ENCODE results near the gene CFAP74. TPM values are rescaled to one million over a fixed set of nuclear protein-coding genes. Genes with fewer than 3 reads are reported as not detected.

Gene CFAP74
- polyA plus RNA-seq, 1 donor, result 0.76 TPM

- DNase-seq, result no peak
Observed at GRCh38 chr1:2021550-2021949, 18.0 kb upstream of the CFAP74 start.

DNA sequence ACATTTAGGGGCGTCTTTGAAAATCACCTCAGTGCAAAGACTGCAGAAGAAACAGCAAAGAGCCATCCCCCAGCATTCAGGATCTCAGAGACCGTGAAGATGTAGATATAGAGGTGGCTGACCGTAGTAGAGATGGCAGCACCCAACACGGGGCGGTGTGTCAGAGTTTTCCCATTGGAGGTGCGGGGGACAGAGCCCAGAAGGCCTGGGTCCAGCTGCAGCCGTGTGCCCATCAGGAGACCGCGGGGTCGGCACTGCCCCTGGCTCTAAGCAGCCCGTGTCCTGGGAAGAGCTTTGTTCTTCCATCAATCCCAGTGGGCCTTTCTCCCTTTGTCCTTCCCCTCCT is 16.7 kb upstream of the CFAP74 start:
- no peak for DNase-seq

DNA sequence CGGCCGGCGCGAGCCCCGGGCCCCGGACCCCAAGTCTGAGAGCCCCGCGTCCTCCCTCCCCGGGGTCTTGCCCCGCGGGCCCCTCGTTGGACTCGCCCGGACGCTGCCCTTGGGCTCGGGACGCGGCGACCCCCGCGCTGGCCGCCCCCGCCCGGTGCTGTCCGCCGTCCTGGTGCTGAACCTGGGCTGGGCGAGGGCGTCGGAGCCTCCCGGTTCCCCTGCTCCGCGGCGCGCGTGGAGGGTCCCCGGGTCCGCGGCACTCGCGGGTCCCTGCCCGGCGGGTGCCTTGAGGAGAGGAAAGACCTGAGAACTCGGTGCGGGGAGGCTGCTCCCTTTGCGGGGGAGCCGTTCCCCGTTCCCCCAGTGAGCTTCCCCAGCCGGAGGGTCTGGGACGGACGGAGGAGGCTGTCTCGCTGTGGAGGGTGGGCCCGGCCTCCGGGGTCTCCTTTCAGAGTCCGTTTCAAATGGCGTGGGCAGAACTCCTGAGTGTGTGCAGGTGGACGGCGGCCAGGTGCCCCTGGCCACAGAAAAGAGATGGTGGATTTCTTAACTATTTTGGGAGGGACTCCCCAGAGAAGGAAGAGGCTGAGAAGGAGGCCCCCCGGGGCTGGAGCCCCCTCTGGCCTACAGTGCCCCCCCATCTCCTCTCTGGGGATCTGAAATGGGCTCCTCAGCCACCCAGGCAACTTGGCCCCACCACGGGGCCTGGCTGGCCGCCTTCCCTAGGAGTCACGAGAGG is 16.2 kb upstream of the CFAP74 start:
- DNase-seq, result no peak

DNA sequence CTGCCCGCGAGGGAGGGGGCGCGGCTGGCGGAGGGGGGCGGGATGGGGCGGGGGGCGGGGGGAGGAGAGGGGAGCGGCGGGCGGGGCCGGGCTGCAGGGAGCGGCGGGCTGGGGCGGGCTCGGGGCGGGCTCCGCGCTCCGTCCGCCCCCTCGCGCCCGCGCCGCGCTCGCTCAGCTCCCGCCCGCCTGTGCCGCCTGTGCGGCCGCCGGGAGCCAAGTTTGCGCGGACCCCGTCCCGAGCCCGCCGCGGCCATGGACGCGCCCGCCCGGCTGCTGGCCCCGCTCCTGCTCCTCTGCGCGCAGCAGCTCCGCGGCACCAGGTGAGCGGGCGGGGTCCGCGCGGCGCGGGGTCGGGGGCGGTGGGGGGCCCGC is 15.6 kb upstream of the CFAP74 start, which contains the start of gene GABRD:
TSS of gene GABRD (plus strand) at position 174 of the 372 bp plus-strand sequence. CDS start at position 253, 79 bp downstream.
- DNase-seq, result no peak

DNA sequence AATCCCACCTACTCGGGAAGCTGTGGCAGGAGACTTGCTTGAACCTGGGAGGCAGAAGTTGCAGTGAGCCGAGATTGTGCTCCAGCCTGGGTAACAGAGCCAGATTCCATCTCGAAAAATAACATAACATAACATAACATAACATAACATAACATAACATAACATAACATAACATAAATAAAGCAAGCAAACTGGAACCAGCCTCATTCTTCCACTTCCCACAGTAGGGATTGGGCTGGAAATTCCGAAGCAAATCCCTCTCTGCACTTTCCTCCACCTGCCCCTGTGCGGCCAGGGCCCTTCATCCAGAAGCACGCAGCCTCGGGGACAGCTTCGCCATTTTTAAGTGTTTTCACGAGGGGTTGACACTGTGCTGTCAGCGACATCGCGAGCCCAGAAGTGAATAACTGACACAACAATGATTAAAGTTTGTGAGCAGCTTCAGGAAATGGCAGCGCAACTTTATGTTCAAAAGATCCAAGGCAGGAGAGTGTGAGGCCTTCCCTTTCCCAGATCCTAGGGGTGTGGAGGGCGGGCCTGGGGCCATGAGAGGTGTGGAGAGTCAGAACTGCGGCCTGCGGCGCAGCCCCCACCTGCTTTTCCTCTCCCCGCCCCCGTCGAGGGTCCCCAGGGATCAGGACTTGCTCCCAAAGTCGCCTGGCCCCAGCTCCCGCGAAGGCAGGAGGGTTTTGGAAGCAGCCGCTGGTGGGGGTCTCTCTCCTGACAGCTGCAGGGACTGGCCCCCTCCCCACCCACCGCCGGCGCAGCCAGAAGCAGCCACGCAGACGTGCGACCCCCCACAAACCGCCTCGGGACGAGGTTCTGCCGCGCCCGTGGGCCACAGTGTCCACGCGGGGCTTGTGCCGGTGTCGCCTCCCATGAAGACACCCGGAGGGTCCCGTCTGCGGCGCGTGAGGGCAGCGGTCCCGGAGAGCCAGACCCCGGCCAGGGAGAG is 14.9 kb upstream of the CFAP74 start:
- no peak for DNase-seq

DNA sequence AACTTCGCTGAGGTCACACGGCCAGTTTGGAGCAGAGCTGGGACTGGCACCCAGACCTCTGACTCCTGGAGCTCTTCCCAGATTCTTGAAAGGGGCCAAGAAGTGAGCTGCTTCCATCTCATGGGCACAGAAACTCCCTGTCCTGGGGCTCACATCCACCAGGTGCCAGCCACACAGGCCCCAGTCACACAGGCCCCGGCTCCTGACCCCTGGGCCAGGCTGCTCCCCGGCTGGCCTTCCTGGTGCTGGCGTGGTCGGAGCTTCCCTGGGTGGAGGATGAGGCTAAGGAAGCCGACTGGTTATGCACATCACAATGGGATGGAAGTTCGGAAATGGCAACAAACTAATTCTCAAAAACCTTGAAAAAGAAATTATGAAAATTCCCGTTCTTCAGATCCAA is 12.5 kb upstream of the CFAP74 start:
- no peak for DNase-seq

- no peak for DNase-seq
Observed at GRCh38 chr1:2014741-2015735, 11.5 kb upstream of the CFAP74 start.

- DNase-seq, result no peak
Observed at GRCh38 chr1:2014181-2014580, 10.6 kb upstream of the CFAP74 start.

GRCh38 chr1:2009101-2010053 is 5.8 kb upstream of the CFAP74 start:
- DNase-seq, result no peak

DNA sequence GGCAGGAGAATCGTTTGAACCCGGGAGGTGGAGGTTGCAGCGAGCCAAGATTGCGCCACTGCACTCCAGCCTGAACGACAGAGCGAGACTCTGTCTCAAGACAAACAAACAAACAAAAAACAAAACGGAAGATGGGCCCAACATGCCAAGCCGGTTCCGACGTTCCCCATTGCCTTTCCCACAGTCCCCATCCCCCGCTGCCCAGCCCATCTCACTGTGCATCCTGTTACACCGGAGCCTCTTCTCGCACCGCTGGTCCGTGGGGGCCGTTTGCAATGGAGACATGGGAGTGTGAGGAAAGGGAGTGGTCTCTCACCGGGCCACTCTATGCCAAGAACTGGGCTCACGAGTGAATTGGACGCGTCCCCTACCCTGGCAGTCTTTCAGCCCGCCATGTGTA is 1.3 kb upstream of the CFAP74 start:
- no peak for DNase-seq

DNA sequence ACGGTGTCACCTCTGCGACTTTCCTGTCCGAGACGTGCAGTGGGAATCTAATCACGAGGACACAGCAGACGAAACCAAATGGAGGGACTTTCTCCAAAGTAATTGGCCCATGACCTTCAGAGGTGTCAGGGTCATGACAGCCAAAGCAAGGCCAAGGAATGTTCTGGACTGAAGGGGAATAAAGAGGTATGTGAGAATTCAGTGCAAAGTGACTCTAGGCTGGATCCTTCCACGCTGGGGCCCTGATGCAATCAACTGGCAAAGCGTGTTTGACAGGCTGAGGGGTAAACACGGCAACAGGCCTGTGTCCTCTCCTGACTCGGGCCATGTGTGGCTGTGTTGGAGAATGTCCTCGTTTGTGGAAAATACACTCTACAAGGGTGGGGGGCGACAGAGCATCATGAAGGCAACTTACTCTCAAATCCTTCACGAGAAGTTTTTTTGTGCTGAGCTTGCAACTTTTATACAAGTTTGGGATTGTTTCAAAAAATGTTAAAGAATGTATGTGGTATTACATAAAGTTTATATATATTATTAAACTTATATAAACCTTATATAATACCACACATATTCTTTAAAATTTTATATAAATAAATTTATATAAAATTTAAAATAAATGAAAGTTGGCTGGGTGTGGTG is 1.7 kb downstream of the CFAP74 start:
- no peak for DNase-seq

DNA sequence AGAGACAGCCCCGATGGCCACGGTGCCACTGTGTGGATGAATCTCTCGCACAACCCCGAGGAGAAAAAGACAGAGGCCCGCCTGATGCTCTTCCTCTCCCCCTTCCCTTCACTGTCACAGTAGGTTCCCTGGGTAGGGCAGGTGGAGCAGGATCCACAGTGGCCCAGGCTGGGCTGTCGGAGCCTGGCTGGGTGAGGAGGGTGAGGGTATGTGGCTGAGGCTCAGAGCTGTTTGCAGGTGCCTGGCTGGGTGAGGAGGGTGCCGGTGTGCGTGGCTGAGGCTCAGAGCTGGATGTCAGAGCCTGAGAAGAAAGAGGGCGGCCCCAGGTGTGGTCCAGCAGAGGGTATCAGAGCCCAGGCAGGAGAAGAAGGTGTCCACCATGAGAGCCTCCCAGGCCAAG is 2.7 kb downstream of the CFAP74 start:
- DNase-seq, result no peak

DNA sequence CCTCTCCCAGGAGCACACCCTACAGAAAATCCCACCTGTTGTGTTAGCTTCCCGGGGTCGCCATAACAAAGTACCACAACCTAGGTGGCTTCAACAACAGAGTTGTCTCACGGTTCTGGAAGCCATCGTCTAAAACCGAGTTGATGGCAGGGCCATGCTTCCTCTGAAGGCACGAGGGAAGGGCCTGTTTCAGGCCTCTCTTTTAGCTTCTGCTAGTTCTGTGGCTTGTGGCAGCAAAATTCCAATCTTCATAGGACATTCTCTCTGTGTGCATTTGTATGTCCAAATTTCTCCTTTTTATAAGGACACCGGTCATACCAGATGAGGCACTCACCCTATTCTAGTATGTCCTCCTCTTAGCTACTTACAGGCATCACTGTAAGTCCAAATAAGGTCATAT is 3.2 kb downstream of the CFAP74 start:
- no peak for DNase-seq

DNA sequence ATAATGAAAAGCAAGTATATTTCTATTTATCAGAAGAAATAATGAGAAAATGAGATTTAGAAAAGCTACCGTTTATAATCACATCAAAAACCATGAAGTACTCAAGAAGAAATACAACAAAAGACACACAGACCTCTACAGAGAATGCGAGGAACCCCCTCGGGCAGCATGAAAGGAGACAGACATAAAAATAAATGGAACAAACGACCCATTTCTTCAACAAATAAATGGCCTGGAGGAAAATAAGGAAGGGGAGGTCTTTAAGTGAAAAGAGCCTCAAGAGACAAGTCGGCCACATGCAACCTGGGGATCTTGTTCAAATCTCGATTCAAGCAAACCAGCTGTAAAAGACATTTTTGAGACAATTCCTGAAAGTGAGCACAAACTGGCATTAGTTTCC is 6.0 kb downstream of the CFAP74 start:
- no peak for DNase-seq

DNA sequence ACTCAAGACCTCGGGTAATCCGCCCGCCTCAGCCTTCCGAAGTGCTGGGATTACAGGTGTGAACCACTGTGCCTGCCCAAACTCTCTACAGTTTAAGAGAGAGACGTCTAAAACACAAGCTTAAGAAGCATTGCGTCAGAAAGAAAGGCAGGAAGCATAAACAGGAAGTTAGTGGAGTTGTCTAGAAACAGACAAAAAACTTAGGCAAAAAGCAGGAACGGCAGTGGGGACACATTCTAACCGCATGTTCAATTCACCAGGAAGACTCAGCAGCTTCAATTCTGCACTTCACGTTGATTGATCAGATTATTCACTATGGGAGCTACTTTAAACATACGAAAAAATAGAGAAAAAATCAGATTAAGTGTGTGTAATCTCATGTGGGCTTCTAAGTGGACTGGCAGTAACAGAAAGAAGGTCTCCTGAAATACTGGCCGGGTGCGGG is 7.4 kb downstream of the CFAP74 start:
- no peak for DNase-seq

- no peak for DNase-seq
Observed at GRCh38 chr1:1994536-1994935, 9.1 kb downstream of the CFAP74 start.

DNA sequence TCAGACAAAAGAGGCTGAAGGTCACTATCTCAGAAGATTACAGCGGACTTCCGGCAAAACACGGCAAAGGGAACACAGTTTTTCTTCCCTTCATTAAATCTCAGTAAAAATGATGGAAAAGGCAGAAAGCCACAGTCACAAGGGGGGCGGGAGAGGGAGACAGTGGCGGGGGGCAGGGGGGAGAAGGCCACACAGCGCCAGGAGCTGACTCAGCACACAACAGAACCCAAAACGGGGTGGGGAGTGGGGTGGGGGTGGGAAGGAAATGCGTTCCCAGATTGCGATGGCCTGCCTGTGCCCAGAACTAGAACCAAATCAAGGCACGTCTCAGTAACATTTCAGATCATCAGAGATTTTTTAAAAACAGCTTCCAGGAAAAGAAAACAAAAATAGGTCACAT is 13.4 kb downstream of the CFAP74 start:
- DNase-seq, result no peak

DNA sequence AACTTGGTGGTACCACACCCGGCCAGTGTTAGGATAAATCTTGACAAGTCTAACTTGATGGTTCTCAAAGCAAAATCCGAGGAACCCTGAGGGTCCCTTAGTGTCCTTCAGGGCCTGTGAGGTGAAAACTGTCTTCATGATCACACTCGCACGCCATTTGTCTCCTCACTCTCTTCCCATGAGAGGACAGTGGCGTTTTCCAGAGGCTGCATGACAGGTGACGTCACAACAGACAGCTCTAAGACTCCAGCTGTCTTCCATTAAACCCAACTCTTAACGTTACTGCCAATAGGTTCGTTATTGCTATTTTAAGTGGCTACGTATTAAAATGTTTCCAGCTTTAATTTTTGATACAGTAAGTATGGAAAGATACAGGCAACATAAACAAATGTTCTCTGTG is 13.8 kb downstream of the CFAP74 start:
- no peak for DNase-seq

- DNase-seq, result no peak
Observed at GRCh38 chr1:1989102-1989542, 14.5 kb downstream of the CFAP74 start.

Measured in left kidney (tissue), 2 donors.